K562 (cell line): ENCODE results near the gene HDAC5. TPM values are rescaled to one million over a fixed set of nuclear protein-coding genes. Genes with fewer than 3 reads are reported as not detected.

ENCODE experiments used
- PYGO2 ChIP-seq: fragments of 450-650 bp; IDR thresholded peaks from 2 replicates; pipeline ENCODE4 v1.6.1; 2016; ENCODE audit warnings: mild to moderate bottlenecking, missing genetic modification characterization, moderate library complexity, missing compliant biosample characterization
- SMARCE1 ChIP-seq: fragments of 450-650 bp; IDR thresholded peaks from 2 replicates; pipeline ENCODE4 v1.7.1; 2016; ENCODE audit warnings: mild to moderate bottlenecking
- polyA plus RNA-seq, 8 experiments: library from polyadenylated mRNA; depleted of rRNA in 4 of 8; stranded (reverse) in 5 of 8; unstranded in 3 of 8; fragments of >200 nt; fragmentation: Nextera tagmentation in 2 of 8; fragmentation: Illumina TruSeq in 1 of 8; extraction: Ambion mirVana in 2 of 8; extraction: Trizol in 1 of 8; gene quantifications; 2 replicates each; pipeline versions ENCODE4 v1.2.1 to v1.2.3, GENCODE V29; 2011 to 2014; ENCODE audit warnings: inconsistent platforms in 1 of 8, missing spikeins in 1 of 8
- total RNA-seq, 7 experiments: library from RNA; depleted of rRNA in 6 of 7; stranded (reverse); fragments of >200 nt in 6 of 7; fragmentation: Illumina TruSeq in 2 of 7; extraction: Trizol in 2 of 7; gene quantifications; 2 replicates each; pipeline versions ENCODE4 v1.2.1 to v1.2.3, GENCODE V29; 2011 to 2021; ENCODE audit warnings: low replicate concordance in 1 of 7
- TF ChIP-seq, protein P1 (sequence below): fragments of 450-650 bp; IDR thresholded peaks from 2 replicates; pipeline ENCODE4 v1.6.1; 2017; ENCODE audit warnings: antibody characterized with exemption, mild to moderate bottlenecking
- TF ChIP-seq, protein P2 (sequence below), 2 experiments: fragments of 450-650 bp; IDR thresholded peaks; 2 replicates each; pipeline ENCODE4 v1.6.1; 2016; ENCODE audit warnings: mild to moderate bottlenecking in 2 of 2, borderline replicate concordance in 1 of 2, low read depth in 1 of 2, moderate library complexity in 1 of 2
- TF ChIP-seq, protein P3 (sequence below): fragments of 450-650 bp; IDR thresholded peaks from 2 replicates; pipeline ENCODE4 v1.6.1; 2016; ENCODE audit warnings: mild to moderate bottlenecking
- TF ChIP-seq, protein P4 (sequence below): fragments of 250-450 bp; sonication (Bioruptor Pico); IDR thresholded peaks from 2 replicates; pipeline ENCODE4 v1.5.0; 2022; ENCODE audit warnings: mild to moderate bottlenecking

Gene HDAC5
- total and polyA plus RNA-seq, 9 of the 15 experiments (the other 6 are each of a cell fraction or from before 2014, with no cell fraction given), result 0.45 to 26.2 (median 16.4) TPM

DNA sequence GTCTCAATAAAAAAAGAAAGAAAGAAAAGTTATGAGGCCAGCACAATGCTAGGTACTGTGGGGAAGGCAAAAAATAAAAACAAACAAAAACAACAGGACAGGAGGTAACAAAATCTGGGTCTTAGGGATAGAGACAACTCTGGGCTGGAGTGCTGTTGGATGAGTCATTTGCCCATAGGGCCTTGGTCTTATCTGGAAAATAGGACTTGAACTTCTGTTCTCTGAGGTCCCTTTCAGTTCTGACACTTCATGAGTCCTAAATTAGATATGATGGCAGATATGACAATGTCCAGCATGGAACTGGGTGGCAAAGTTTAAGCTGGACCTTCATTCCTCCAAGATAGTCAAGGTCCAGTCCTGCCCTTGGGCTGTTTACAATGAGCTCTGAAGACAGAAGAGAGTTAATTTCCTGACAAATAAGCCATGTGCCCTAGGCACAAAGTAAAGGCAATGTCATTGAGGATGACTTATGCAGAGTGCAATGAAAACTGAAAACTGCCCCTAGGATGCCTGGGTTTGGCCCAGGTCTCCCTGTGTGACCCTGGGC is 8.9 kb upstream of the HDAC5 start (continued):
- TF ChIP-seq, protein P1, sequence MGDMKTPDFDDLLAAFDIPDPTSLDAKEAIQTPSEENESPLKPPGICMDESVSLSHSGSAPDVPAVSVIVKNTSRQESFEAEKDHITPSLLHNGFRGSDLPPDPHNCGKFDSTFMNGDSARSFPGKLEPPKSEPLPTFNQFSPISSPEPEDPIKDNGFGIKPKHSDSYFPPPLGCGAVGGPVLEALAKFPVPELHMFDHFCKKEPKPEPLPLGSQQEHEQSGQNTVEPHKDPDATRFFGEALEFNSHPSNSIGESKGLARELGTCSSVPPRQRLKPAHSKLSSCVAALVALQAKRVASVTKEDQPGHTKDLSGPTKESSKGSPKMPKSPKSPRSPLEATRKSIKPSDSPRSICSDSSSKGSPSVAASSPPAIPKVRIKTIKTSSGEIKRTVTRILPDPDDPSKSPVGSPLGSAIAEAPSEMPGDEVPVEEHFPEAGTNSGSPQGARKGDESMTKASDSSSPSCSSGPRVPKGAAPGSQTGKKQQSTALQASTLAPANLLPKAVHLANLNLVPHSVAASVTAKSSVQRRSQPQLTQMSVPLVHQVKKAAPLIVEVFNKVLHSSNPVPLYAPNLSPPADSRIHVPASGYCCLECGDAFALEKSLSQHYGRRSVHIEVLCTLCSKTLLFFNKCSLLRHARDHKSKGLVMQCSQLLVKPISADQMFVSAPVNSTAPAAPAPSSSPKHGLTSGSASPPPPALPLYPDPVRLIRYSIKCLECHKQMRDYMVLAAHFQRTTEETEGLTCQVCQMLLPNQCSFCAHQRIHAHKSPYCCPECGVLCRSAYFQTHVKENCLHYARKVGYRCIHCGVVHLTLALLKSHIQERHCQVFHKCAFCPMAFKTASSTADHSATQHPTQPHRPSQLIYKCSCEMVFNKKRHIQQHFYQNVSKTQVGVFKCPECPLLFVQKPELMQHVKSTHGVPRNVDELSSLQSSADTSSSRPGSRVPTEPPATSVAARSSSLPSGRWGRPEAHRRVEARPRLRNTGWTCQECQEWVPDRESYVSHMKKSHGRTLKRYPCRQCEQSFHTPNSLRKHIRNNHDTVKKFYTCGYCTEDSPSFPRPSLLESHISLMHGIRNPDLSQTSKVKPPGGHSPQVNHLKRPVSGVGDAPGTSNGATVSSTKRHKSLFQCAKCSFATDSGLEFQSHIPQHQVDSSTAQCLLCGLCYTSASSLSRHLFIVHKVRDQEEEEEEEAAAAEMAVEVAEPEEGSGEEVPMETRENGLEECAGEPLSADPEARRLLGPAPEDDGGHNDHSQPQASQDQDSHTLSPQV, result peak; percentile 69; the same call in 1 of the 2 replicates
- TF ChIP-seq SMARCE1, result peak; percentile 94
- TF ChIP-seq, protein P2, sequence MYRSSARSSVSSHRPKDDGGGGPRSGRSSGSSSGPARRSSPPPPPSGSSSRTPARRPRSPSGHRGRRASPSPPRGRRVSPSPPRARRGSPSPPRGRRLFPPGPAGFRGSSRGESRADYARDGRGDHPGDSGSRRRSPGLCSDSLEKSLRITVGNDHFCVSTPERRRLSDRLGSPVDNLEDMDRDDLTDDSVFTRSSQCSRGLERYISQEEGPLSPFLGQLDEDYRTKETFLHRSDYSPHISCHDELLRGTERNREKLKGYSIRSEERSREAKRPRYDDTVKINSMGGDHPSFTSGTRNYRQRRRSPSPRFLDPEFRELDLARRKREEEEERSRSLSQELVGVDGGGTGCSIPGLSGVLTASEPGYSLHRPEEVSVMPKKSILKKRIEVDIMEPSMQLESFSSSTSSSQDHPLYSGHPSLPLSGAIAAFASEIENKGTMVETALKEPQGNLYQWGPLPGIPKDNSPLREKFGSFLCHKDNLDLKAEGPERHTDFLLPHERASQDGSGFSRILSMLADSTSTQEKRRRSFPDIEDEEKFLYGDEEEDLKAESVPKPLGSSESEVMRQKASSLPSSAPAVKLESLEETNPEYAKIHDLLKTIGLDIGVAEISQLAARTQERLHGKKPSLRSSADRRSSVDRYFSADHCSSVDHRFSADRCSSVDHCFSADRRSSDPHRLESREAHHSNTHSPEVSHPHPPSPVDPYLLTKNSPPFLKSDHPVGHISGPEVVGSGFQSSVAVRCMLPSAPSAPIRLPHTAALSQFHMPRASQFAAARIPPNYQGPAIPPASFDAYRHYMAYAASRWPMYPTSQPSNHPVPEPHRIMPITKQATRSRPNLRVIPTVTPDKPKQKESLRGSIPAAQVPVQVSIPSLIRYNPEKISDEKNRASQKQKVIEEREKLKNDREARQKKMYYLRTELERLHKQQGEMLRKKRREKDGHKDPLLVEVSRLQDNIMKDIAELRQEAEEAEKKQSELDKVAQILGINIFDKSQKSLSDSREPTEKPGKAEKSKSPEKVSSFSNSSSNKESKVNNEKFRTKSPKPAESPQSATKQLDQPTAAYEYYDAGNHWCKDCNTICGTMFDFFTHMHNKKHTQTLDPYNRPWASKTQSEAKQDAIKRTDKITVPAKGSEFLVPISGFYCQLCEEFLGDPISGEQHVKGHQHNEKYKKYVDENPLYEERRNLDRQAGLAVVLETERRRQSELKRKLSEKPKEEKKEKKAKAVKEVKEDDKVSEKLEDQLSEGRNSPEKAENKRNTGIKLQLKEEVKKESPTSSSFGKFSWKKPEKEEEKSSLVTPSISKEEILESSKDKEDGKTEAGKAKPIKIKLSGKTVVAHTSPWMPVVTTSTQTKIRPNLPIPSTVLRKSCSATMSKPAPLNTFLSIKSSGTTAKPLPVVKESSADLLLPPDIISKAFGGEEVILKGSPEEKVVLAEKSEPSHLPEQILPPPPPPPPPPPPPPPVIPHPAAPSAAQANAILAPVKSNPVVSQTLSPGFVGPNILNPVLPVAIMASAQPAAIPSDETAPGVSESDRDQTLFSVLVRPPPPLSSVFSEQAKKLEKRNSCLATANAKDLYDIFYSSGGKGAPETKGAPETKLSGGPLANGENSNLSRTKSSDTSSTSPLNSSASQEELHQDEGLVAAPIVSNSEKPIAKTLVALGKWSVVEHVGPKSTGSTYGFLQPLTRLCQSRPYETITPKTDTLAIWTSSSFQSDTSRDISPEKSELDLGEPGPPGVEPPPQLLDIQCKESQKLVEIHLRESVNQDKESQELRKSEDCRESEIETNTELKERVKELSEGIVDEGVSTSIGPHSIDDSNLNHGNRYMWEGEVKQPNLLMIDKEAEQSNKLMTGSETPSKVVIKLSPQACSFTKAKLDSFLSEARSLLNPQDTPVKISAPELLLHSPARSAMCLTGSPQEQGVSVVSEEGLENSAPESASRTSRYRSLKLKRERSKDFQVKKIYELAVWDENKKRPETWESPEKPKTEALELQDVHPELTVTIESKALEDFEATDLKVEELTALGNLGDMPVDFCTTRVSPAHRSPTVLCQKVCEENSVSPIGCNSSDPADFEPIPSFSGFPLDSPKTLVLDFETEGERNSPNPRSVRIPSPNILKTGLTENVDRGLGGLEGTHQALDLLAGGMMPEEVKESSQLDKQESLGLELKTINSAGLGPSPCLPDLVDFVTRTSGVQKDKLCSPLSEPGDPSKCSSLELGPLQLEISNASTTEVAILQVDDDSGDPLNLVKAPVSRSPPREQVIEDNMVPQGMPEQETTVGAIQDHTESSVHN (IDR thresholded peaks at IDR 0.05; ENCODE audit: borderline replicate concordance in 1 of 2, low read depth in 1 of 2), result no peak
- TF ChIP-seq PYGO2 (tag), result no peak
- TF ChIP-seq, protein P3, sequence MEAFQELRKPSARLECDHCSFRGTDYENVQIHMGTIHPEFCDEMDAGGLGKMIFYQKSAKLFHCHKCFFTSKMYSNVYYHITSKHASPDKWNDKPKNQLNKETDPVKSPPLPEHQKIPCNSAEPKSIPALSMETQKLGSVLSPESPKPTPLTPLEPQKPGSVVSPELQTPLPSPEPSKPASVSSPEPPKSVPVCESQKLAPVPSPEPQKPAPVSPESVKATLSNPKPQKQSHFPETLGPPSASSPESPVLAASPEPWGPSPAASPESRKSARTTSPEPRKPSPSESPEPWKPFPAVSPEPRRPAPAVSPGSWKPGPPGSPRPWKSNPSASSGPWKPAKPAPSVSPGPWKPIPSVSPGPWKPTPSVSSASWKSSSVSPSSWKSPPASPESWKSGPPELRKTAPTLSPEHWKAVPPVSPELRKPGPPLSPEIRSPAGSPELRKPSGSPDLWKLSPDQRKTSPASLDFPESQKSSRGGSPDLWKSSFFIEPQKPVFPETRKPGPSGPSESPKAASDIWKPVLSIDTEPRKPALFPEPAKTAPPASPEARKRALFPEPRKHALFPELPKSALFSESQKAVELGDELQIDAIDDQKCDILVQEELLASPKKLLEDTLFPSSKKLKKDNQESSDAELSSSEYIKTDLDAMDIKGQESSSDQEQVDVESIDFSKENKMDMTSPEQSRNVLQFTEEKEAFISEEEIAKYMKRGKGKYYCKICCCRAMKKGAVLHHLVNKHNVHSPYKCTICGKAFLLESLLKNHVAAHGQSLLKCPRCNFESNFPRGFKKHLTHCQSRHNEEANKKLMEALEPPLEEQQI, result no peak
- TF ChIP-seq, protein P4, sequence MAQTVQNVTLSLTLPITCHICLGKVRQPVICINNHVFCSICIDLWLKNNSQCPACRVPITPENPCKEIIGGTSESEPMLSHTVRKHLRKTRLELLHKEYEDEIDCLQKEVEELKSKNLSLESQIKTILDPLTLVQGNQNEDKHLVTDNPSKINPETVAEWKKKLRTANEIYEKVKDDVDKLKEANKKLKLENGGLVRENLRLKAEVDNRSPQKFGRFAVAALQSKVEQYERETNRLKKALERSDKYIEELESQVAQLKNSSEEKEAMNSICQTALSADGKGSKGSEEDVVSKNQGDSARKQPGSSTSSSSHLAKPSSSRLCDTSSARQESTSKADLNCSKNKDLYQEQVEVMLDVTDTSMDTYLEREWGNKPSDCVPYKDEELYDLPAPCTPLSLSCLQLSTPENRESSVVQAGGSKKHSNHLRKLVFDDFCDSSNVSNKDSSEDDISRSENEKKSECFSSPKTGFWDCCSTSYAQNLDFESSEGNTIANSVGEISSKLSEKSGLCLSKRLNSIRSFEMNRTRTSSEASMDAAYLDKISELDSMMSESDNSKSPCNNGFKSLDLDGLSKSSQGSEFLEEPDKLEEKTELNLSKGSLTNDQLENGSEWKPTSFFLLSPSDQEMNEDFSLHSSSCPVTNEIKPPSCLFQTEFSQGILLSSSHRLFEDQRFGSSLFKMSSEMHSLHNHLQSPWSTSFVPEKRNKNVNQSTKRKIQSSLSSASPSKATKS (CRISPR knock-in tag), result no peak
